K562 (cell line): ENCODE data around the gene DBP. TPM values are rescaled to one million over a fixed set of nuclear protein-coding genes. Genes with fewer than 3 reads are reported as not detected.

Experiments used
- ADNP ChIP-seq: fragments of 200-800 bp; sonication (Bioruptor generic); IDR thresholded peaks from 2 replicates; pipeline ENCODE4 v1.6.1; 2016; ENCODE audit warnings: missing genetic modification characterization, missing compliant biosample characterization
- C11orf30 ChIP-seq: fragments of 450-650 bp; IDR thresholded peaks from 2 replicates; pipeline ENCODE4 v1.6.1; 2016; ENCODE audit warnings: low read depth, mild to moderate bottlenecking
- E2F8 ChIP-seq: fragments of 450-650 bp; IDR thresholded peaks from 2 replicates; pipeline ENCODE4 v1.7.1; 2018; ENCODE audit warnings: mild to moderate bottlenecking, low read depth; ENCODE audit not compliant: partially characterized antibody
- LARP7 ChIP-seq: fragments of 450-650 bp; IDR thresholded peaks from 2 replicates; pipeline ENCODE4 v1.6.1; 2016
- NR1H2 ChIP-seq: sonication (generic); formaldehyde crosslinking; IDR thresholded peaks from 2 replicates; pipeline ENCODE4 v1.4.0; 2020; ENCODE audit warnings: mild to moderate bottlenecking, missing genetic modification reagents
- PCBP2 ChIP-seq: fragments of 200-400 bp; formaldehyde crosslinking; IDR thresholded peaks from 2 replicates; pipeline ENCODE4 v1.6.1; 2018; ENCODE audit warnings: low read length, low read depth, mild to moderate bottlenecking, moderate library complexity; ENCODE audit not compliant: poor library complexity, severe bottlenecking
- PHB ChIP-seq: fragments of 250-450 bp; sonication (Bioruptor Pico); IDR thresholded peaks from 2 replicates; pipeline ENCODE4 v1.5.0; 2021
- PHF20 ChIP-seq: fragments of 450-650 bp; IDR thresholded peaks from 2 replicates; pipeline ENCODE4 v1.6.1; 2018; ENCODE audit not compliant: partially characterized antibody
- PRDM10 ChIP-seq: fragments of 450-650 bp; IDR thresholded peaks from 2 replicates; pipeline ENCODE4 v1.6.1; 2018; ENCODE audit not compliant: partially characterized antibody
- RBM17 ChIP-seq: fragments of 200-400 bp; formaldehyde crosslinking; IDR thresholded peaks from 2 replicates; pipeline ENCODE4 v1.6.1; 2017; ENCODE audit warnings: low read depth, mild to moderate bottlenecking, low read length, borderline replicate concordance
- SETDB1 ChIP-seq: IDR thresholded peaks from one replicate; pipeline ENCODE4 v1.6.1; 2012; ENCODE audit warnings: low read length, control low read depth, inconsistent platforms
- SOX6 ChIP-seq: fragments of 450-650 bp; IDR thresholded peaks from 2 replicates; pipeline ENCODE4 v1.6.1; 2014; ENCODE audit warnings: mild to moderate bottlenecking
- SREBF2 ChIP-seq: sonication (generic); formaldehyde crosslinking; IDR thresholded peaks from 2 replicates; pipeline ENCODE4 v1.4.0; 2020; ENCODE audit warnings: mild to moderate bottlenecking, missing genetic modification reagents
- TOE1 ChIP-seq, 2 experiments: fragments of 450-650 bp in 1 of 2; sonication (generic) in 1 of 2; formaldehyde crosslinking in 1 of 2; IDR thresholded peaks; 2 replicates each; pipeline versions ENCODE4 v1.7.1 to v1.8.0; 2016 to 2022; ENCODE audit warnings: borderline replicate concordance in 2 of 2, mild to moderate bottlenecking in 2 of 2, antibody characterized with exemption in 1 of 2, inconsistent platforms in 1 of 2, low read depth in 1 of 2, missing genetic modification reagents in 1 of 2, moderate library complexity in 1 of 2
- TSC22D4 ChIP-seq: fragments of 450-650 bp; IDR thresholded peaks from 2 replicates; pipeline ENCODE4 v1.6.1; 2016; ENCODE audit warnings: missing genetic modification characterization, missing biosample characterization, control low read depth
- ZBTB17 ChIP-seq: fragments of 450-650 bp; formaldehyde crosslinking; IDR thresholded peaks from 2 replicates; pipeline ENCODE4 v1.4.0; 2020; ENCODE audit warnings: mild to moderate bottlenecking
- ZNF24 ChIP-seq: fragments of 450-650 bp; IDR thresholded peaks from 2 replicates; pipeline ENCODE4 v1.6.1; 2016
- polyA plus RNA-seq, 8 experiments: library from polyadenylated mRNA; depleted of rRNA in 4 of 8; stranded (reverse) in 5 of 8; unstranded in 3 of 8; fragments of >200 nt; fragmentation: Nextera tagmentation in 2 of 8; fragmentation: Illumina TruSeq in 1 of 8; extraction: Ambion mirVana in 2 of 8; extraction: Trizol in 1 of 8; gene quantifications; 2 replicates each; pipeline versions ENCODE4 v1.2.1 to v1.2.3, GENCODE V29; 2011 to 2014; ENCODE audit warnings: inconsistent platforms in 1 of 8, missing spikeins in 1 of 8
- total RNA-seq, 7 experiments: library from RNA; depleted of rRNA in 6 of 7; stranded (reverse); fragments of >200 nt in 6 of 7; fragmentation: Illumina TruSeq in 2 of 7; extraction: Trizol in 2 of 7; gene quantifications; 2 replicates each; pipeline versions ENCODE4 v1.2.1 to v1.2.3, GENCODE V29; 2011 to 2021; ENCODE audit warnings: low replicate concordance in 1 of 7
- TF ChIP-seq, protein P1 (sequence below): fragments of 250-450 bp; sonication (Bioruptor Pico); IDR thresholded peaks from 2 replicates; pipeline ENCODE4 v1.9.0; 2021; ENCODE audit warnings: mild to moderate bottlenecking
- TF ChIP-seq, protein P2 (sequence below), 2 experiments: IDR thresholded peaks; 2 replicates each; pipeline ENCODE4 v1.6.1; 2011; ENCODE audit warnings: borderline replicate concordance in 1 of 2, control low read depth in 1 of 2, low read depth in 1 of 2, low read length in 1 of 2, mild to moderate bottlenecking in 1 of 2, mixed read lengths in 1 of 2, moderate library complexity in 1 of 2; ENCODE audit not compliant: insufficient read depth in 1 of 2, insufficient read length in 1 of 2, poor library complexity in 1 of 2, severe bottlenecking in 1 of 2; ENCODE audit errors: extremely low read depth in 1 of 2

DBP gene
- total and polyA plus RNA-seq, 9 of the 15 experiments (the other 6 are each of a cell fraction or from before 2014, with no cell fraction given), result 0.25 to 5.5 (median 1.8) TPM

- TF ChIP-seq TOE1 (IDR thresholded peaks at IDR 0.05; ENCODE audit: borderline replicate concordance), result no peak
- no peak for TF ChIP-seq TOE1 (CRISPR knock-in tag; IDR thresholded peaks at IDR 0.05; ENCODE audit: borderline replicate concordance, low read depth)
- TF ChIP-seq, protein P1, sequence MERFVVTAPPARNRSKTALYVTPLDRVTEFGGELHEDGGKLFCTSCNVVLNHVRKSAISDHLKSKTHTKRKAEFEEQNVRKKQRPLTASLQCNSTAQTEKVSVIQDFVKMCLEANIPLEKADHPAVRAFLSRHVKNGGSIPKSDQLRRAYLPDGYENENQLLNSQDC (CRISPR knock-in tag), result no peak
- TF ChIP-seq ADNP, result no peak
- TF ChIP-seq PHF20, result no peak
- TF ChIP-seq C11orf30, result peak; percentile 93
- no peak for TF ChIP-seq PCBP2
- TF ChIP-seq LARP7, result no peak
- peak; percentile 17 for TF ChIP-seq PRDM10
- TF ChIP-seq E2F8, result no peak
- no peak for TF ChIP-seq ZNF24
- TF ChIP-seq, protein P2, sequence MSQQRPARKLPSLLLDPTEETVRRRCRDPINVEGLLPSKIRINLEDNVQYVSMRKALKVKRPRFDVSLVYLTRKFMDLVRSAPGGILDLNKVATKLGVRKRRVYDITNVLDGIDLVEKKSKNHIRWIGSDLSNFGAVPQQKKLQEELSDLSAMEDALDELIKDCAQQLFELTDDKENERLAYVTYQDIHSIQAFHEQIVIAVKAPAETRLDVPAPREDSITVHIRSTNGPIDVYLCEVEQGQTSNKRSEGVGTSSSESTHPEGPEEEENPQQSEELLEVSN (IDR thresholded peaks at IDR 0.05; ENCODE audit: borderline replicate concordance in 1 of 2, extremely low read depth in 1 of 2, insufficient read depth in 1 of 2, insufficient read length in 1 of 2, low read depth in 1 of 2, low read length in 1 of 2, poor library complexity in 1 of 2, severe bottlenecking in 1 of 2), result no peak
- TF ChIP-seq PHB, result no peak
- TF ChIP-seq SREBF2 (CRISPR knock-in tag), result no peak
- TF ChIP-seq SETDB1, result no peak
- TF ChIP-seq NR1H2 (CRISPR knock-in tag), result no peak
- peak; percentile 55 for TF ChIP-seq SOX6
- no peak for TF ChIP-seq ZBTB17 (CRISPR knock-in tag)
- TF ChIP-seq TSC22D4, result no peak
- TF ChIP-seq RBM17, result no peak
Observed at GRCh38 chr19:48632692-48633147, 4.5 kb downstream of the DBP start (continued).
